Measurements from ENCODE around the gene GTF2H4. TPM values are rescaled to one million over a fixed set of nuclear protein-coding genes. Genes with fewer than 3 reads are reported as not detected.
A peak's percentile ranks its signal among the peaks of the same experiment; 100 is the strongest.
"Not testable (repeated sequence)": the region's sequence is repeated elsewhere in the genome, so short reads cannot be mapped to it uniquely, and the experiment has no call there.

The GTF2H4 gene
- total RNA-seq, result 10 to 100 TPM in 3 of 4 donors, not detected in 1; 27.4 to 96.6 (median 65.2) TPM

- H3K4me1 ChIP-seq, result peaks cover 0 to 7% of the 10 kb centered on the region in 2 donors
- H3K4me3 ChIP-seq, result peak within 1 kb of the TSS; percentile 80 to 89
- DNase-seq, result peak; percentile 97
- intact Hi-C loops (cut with DNase I; ENCODE audit: low total_unique reads), result no loop called here
- no peaks in the 10 kb centered on the region for H3K27me3 ChIP-seq
- H3K27ac ChIP-seq, result peak within 1 kb of the TSS; percentile 63 to 64
- H3K9me3 ChIP-seq, result no peaks in the 10 kb centered on the region
- TF ChIP-seq CTCF (IDR thresholded peaks at IDR 0.05), result peak in 2 of 4 experiments; percentile 11 to 46
- TF ChIP-seq POLR2A (IDR thresholded peaks at IDR 0.05), result peak in 1 of 2 donors; percentile 58
- H3K36me3 ChIP-seq, result no peaks in the 10 kb centered on the region
Observed at GRCh38 chr6:30907758-30908591, at the start of gene GTF2H4. TSS of gene GTF2H4 (plus strand) at chr6:30908207.

- not testable (repeated sequence) for DNase-seq
Observed at GRCh38 chr6:30859726-30860125, 48.3 kb upstream of the GTF2H4 start.

GRCh38 chr6:30861257-30862048, 46.6 kb upstream of the GTF2H4 start:
- Histone ChIP-seq H3K27me3 (no peaks in the 10 kb centered on the region), H3K36me3 (no peaks in the 10 kb centered on the region), H3K9me3 (no peaks in the 10 kb centered on the region), H3K4me3 (no peak overlapping the region), H3K4me1 (no peaks in the 10 kb centered on the region), H3K27ac (no peak overlapping the region)
- intact Hi-C loops (cut with DNase I; ENCODE audit: low total_unique reads), result no loop called here
- no peak for TF ChIP-seq CTCF (IDR thresholded peaks at IDR 0.05)
- no peak for TF ChIP-seq POLR2A (IDR thresholded peaks at IDR 0.05)
- DNase-seq, result no peak

More at GRCh38 chr6:30859726-30860125, 48.3 kb upstream of the GTF2H4 start:
- H3K9me3 ChIP-seq; H3K27ac ChIP-seq; H3K4me3 ChIP-seq; H3K36me3 ChIP-seq; H3K4me1 ChIP-seq; H3K27me3 ChIP-seq; intact Hi-C loops (cut with DNase I; ENCODE audit: low total_unique reads): not testable (repeated sequence)

DNA sequence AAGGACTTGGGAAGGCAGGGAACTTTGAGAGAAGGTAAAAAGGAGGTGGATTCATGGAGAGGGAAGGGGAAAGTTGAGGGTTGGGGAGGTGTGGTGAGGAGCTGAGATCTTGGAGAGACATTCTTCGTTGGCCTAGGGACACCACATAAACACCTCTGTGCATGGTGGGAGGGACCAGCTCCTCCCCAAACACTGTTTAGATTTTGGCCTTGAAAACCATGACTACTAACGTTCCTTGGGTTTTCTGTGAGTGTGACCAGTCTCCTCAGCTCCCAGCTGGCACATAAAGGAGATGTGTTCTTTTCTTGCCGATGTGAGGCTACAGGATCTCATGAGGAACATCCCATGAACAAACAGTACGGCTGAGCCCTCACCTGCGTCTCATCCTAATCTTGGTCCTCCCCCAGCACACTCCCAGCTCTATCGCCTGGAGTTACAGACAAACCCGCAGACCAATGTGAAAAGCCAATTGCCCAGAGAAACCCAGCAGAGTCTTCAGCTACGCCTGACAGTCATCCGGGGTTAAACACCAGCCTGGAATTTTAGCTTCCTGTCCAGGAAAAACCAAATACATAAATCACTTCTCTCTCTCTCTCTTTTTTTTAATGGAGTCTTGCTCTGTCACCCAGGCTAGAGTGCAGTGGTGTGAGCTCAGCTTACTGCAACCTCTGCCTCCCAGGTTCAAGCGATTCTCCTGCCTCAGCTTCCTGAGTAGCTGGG, 45.7 kb upstream of the GTF2H4 start:
- Histone ChIP-seq H3K4me1 (no peaks in the 10 kb centered on the region), H3K27me3 (no peaks in the 10 kb centered on the region), H3K36me3 (no peaks in the 10 kb centered on the region), H3K27ac (no peak overlapping the region), H3K4me3 (no peak overlapping the region), H3K9me3 (no peaks in the 10 kb centered on the region)
- intact Hi-C loops (cut with DNase I; ENCODE audit: low total_unique reads), result no loop called here
- TF ChIP-seq POLR2A (IDR thresholded peaks at IDR 0.05) (no peak), CTCF (IDR thresholded peaks at IDR 0.05) (no peak)
- DNase-seq, result no peak

GRCh38 chr6:30864325-30864724, 43.7 kb upstream of the GTF2H4 start:
- H3K27ac ChIP-seq, result no peak overlapping the region
- intact Hi-C loops (cut with DNase I; ENCODE audit: low total_unique reads), result no loop called here
- H3K4me3 ChIP-seq, result no peak overlapping the region
- H3K4me1 ChIP-seq, result no peaks in the 10 kb centered on the region
- TF ChIP-seq POLR2A (IDR thresholded peaks at IDR 0.05) (no peak), CTCF (IDR thresholded peaks at IDR 0.05) (no peak)
- no peaks in the 10 kb centered on the region for H3K27me3 ChIP-seq
- no peaks in the 10 kb centered on the region for H3K9me3 ChIP-seq
- H3K36me3 ChIP-seq, result no peaks in the 10 kb centered on the region
- no peak for DNase-seq

GRCh38 chr6:30869241-30869749, 38.7 kb upstream of the GTF2H4 start:
- H3K36me3 ChIP-seq; H3K4me3 ChIP-seq; H3K4me1 ChIP-seq; intact Hi-C loops (cut with DNase I; ENCODE audit: low total_unique reads); H3K27me3 ChIP-seq; H3K9me3 ChIP-seq; DNase-seq; H3K27ac ChIP-seq: not testable (repeated sequence)

Measured in uterus (tissue), 4 donors.